ENCODE measurements around the gene VNN1.

The VNN1 gene

GRCh38 chr6:132760256-132760655, 46.4 kb upstream of the VNN1 start (continued):
- TF ChIP-seq ZNF18 (tag by site-specific recombination; IDR thresholded peaks at IDR 0.05) (no peak), KLF10 (tag by site-specific recombination; IDR thresholded peaks at IDR 0.05) (no peak), ZBTB26 (tag by site-specific recombination; optimal IDR thresholded peaks at IDR 0.05) (no peak), ZFHX2 (tag by site-specific recombination; conservative IDR thresholded peaks at IDR 0.05) (no peak), ZNF292 (tag by site-specific recombination; IDR thresholded peaks at IDR 0.05; ENCODE audit: borderline replicate concordance, low read depth) (no peak), ZNF510 (tag by site-specific recombination; IDR thresholded peaks at IDR 0.05; ENCODE audit: insufficient replicate concordance) (no peak), ZNF571 (tag by site-specific recombination; IDR thresholded peaks at IDR 0.05) (no peak)

- Histone ChIP-seq H3K4me1 (ENCODE audit: control insufficient read depth, insufficient read depth, low read length) (peaks cover 4% of the 10 kb centered on the region; the same call in 1 of the 2 replicates), H3K36me3 (ENCODE audit: control insufficient read depth in 2 of 2, insufficient read depth in 1 of 2, low read length in 2 of 2) (no peaks in the 10 kb centered on the region), H3K9me3 (ENCODE audit: control insufficient read depth, insufficient read depth, low read depth, low read length) (no peaks in the 10 kb centered on the region), H3K27ac (ENCODE audit: extremely low read depth, low read depth, low read length) (no peak overlapping the region), H3K4me3 (ENCODE audit: low read depth, low read length) (no peak overlapping the region)
- ChIA-PET CTCF (no interaction called here), POLR2A (no interaction called here)
- TF ChIP-seq ZBTB20 (tag by site-specific recombination; IDR thresholded peaks at IDR 0.05) (peak; percentile 63), ZNF133 (tag by site-specific recombination; IDR thresholded peaks at IDR 0.05) (no peak)
These were observed 44.8 kb upstream of the VNN1 start for GRCh38 chr6:132758689-132759088.

- Histone ChIP-seq H3K9me3 (ENCODE audit: control insufficient read depth, insufficient read depth, low read depth, low read length) (no peaks in the 10 kb centered on the region), H3K4me3 (ENCODE audit: low read depth, low read length) (no peak overlapping the region), H3K36me3 (ENCODE audit: control insufficient read depth in 2 of 2, insufficient read depth in 1 of 2, low read length in 2 of 2) (no peaks in the 10 kb centered on the region), H3K4me1 (ENCODE audit: control insufficient read depth, insufficient read depth, low read length) (no peaks in the 10 kb centered on the region), H3K27ac (ENCODE audit: extremely low read depth, low read depth, low read length) (no peak overlapping the region)
- no peak for TF ChIP-seq ZNF558 (tag by site-specific recombination; IDR thresholded peaks at IDR 0.05)
- TF ChIP-seq PRDM4 (tag by site-specific recombination; IDR thresholded peaks at IDR 0.05): no peak
- TF ChIP-seq KLF16 (tag by site-specific recombination; IDR thresholded peaks at IDR 0.05): no peak
- no peak for TF ChIP-seq ZNF146 (tag by site-specific recombination; IDR thresholded peaks at IDR 0.05)
- ChIA-PET CTCF (interaction anchor here (0.6 kb wide), 1 partner anchor 68 kb away, joined by 3 read pairs; no protein-coding TSS in a partner anchor), POLR2A (no interaction called here)
These were observed 38.4 kb upstream of the VNN1 start for GRCh38 chr6:132752255-132752654.

- no peak overlapping the region for H3K4me3 ChIP-seq (ENCODE audit: low read depth, low read length)
- CTCF ChIA-PET: interaction anchor here (0.6 to 0.9 kb wide), 2 partner anchors 47 to 68 kb away, joined by 3 read pairs; no protein-coding TSS in a partner anchor
- no peak overlapping the region for H3K27ac ChIP-seq (ENCODE audit: extremely low read depth, low read depth, low read length)
- POLR2A ChIA-PET: no interaction called here
- H3K4me1 ChIP-seq (ENCODE audit: control insufficient read depth, insufficient read depth, low read length): no peaks in the 10 kb centered on the region
- H3K36me3 ChIP-seq (ENCODE audit: control insufficient read depth in 2 of 2, insufficient read depth in 1 of 2, low read length in 2 of 2): no peaks in the 10 kb centered on the region
- no peak for TF ChIP-seq ZNF792 (tag by site-specific recombination; IDR thresholded peaks at IDR 0.05)
- no peak for TF ChIP-seq ZSCAN23 (tag by site-specific recombination; IDR thresholded peaks at IDR 0.05)
- TF ChIP-seq ZNF324 (tag by site-specific recombination; IDR thresholded peaks at IDR 0.05): no peak
- TF ChIP-seq ZNF292 (tag by site-specific recombination; IDR thresholded peaks at IDR 0.05; ENCODE audit: borderline replicate concordance, low read depth): no peak
- no peak for TF ChIP-seq ZIC2 (tag by site-specific recombination; IDR thresholded peaks at IDR 0.05)
- TF ChIP-seq ZNF16 (tag by site-specific recombination; IDR thresholded peaks at IDR 0.05; ENCODE audit: low read depth): no peak
- TF ChIP-seq ZNF404 (tag by site-specific recombination; IDR thresholded peaks at IDR 0.05): no peak
- no peaks in the 10 kb centered on the region for H3K9me3 ChIP-seq (ENCODE audit: control insufficient read depth, insufficient read depth, low read depth, low read length)
These were observed 38.0 kb upstream of the VNN1 start for GRCh38 chr6:132751828-132752227.

Data from HEK293 (cell line).